ENCODE measurements around the gene SLC35E4. TPM values are rescaled to one million over a fixed set of nuclear protein-coding genes. Genes with fewer than 3 reads are reported as not detected.

Gene SLC35E4
- total and polyA plus RNA-seq, 9 of the 15 experiments (the other 6 are each of a cell fraction or from before 2014, with no cell fraction given) = 0.06 to 2.3 (median 0.86) TPM; not detected in 1

DNA sequence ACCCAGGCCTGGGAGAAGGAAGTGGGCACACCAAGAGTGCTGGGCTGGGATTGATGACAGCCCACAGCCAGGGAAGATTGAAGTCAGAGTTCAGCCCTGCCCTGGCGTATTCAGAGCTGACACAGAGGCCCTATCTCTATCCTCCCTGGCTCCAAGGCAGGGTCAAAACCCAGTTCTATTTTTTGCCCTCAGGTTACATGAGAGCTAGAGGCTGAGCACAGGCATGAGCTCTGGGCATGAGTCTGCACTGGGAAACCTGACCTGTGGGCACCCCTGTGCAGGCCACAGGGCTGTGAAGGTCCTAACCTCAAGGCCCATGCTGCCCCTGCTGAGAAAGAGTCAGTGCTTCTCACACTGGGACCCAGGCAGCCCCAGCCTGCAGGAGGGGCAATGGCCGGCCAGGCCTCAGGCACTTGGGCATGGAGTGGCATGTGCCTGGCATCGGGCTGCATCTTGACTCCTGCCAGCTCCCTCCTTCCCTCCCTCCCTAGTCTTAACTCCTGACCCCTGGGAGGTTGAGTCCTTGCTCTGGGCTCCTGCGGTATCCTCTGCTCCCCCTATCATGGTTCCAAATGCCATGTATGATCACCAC, 5.4 kb downstream of the SLC35E4 start:
- H3K9me3 ChIP-seq (replicated peaks; ENCODE audit: control insufficient read depth, insufficient read depth, low read depth, low read length) = no peaks in the 10 kb centered on the region
- DNase-seq (ENCODE audit: extremely low read depth in 1 of 4, low spot score in 3 of 4) (no peak), ATAC-seq (no peak), FAIRE-seq (no peak)
- no peaks in the 10 kb centered on the region for H3K36me3 ChIP-seq (ENCODE audit: control insufficient read depth, insufficient read depth, low read length)
- in situ Hi-C loops (cut with MboI) (no loop called here), intact Hi-C loops (cut with micrococcal nuclease) (no loop called here)
- H2AFZ ChIP-seq (ENCODE audit: low read depth, low read length) = no peak overlapping the region
- POLR2A ChIA-PET = interaction anchor here (1.1 kb wide), 1 partner anchor 26 kb away, joined by 3 read pairs; no protein-coding TSS in a partner anchor
- H3K9ac ChIP-seq (ENCODE audit: insufficient read depth in 1 of 2, low read depth in 2 of 2, low read length in 2 of 2) = no peak overlapping the region
- no peak overlapping the region for H3K4me3 ChIP-seq
- no peaks in the 10 kb centered on the region for H3K9me1 ChIP-seq (ENCODE audit: control insufficient read depth, insufficient read depth, low read length)
- H3K79me2 ChIP-seq (ENCODE audit: control insufficient read depth, insufficient read depth, low read length) = no peaks in the 10 kb centered on the region
- no peaks in the 10 kb centered on the region for H4K20me1 ChIP-seq (replicated peaks; ENCODE audit: control insufficient read depth, insufficient read depth, low read length)
- WGBS (ENCODE audit: insufficient coverage, low coverage, missing lambda C conversion rate) = 81% methylated on average over 4 of the region's 4 CpGs
- CTCF ChIA-PET (ENCODE audit: low intra/inter-chr PET ratio) = no interaction called here
- H3K27ac ChIP-seq (ENCODE audit: extremely low read depth, low read depth, low read length) = no peak overlapping the region
- H3K27me3 ChIP-seq (ENCODE audit: control insufficient read depth in 2 of 2, insufficient read depth in 2 of 2, low read length in 2 of 2) = no peaks in the 10 kb centered on the region
- H3K4me1 ChIP-seq (replicated peaks in 1 of 2; ENCODE audit: control insufficient read depth in 2 of 2, insufficient read depth in 2 of 2, low read length in 2 of 2) = peaks cover 8 to 25% of the 10 kb centered on the region in 2 experiments; a peak in 4 of 5 replicates
- H3K4me2 ChIP-seq (ENCODE audit: insufficient read depth, low read length) = no peak overlapping the region
- BruUV-seq (replicated peaks) = no TSS peak
- no peak for TF ChIP-seq DMBX1 (CRISPR knock-in tag; IDR thresholded peaks at IDR 0.05; ENCODE audit: borderline replicate concordance)
- no peak for TF ChIP-seq PHB (CRISPR knock-in tag; IDR thresholded peaks at IDR 0.05)
- TF ChIP-seq, protein P1, sequence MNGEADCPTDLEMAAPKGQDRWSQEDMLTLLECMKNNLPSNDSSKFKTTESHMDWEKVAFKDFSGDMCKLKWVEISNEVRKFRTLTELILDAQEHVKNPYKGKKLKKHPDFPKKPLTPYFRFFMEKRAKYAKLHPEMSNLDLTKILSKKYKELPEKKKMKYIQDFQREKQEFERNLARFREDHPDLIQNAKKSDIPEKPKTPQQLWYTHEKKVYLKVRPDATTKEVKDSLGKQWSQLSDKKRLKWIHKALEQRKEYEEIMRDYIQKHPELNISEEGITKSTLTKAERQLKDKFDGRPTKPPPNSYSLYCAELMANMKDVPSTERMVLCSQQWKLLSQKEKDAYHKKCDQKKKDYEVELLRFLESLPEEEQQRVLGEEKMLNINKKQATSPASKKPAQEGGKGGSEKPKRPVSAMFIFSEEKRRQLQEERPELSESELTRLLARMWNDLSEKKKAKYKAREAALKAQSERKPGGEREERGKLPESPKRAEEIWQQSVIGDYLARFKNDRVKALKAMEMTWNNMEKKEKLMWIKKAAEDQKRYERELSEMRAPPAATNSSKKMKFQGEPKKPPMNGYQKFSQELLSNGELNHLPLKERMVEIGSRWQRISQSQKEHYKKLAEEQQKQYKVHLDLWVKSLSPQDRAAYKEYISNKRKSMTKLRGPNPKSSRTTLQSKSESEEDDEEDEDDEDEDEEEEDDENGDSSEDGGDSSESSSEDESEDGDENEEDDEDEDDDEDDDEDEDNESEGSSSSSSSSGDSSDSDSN (IDR thresholded peaks at IDR 0.05; ENCODE audit: borderline replicate concordance in 1 of 2, low read depth in 2 of 2, low read length in 2 of 2) = no peak
- no peak for TF ChIP-seq NEUROD1 (IDR thresholded peaks at IDR 0.05; ENCODE audit: borderline replicate concordance, low read depth, low read length, partially characterized antibody)
- TF ChIP-seq ZZZ3 (IDR thresholded peaks at IDR 0.05) = no peak
- no peak for TF ChIP-seq ILF3 (IDR thresholded peaks at IDR 0.05; ENCODE audit: borderline replicate concordance)
- no peak for TF ChIP-seq RBM25 (IDR thresholded peaks at IDR 0.05; ENCODE audit: low read depth, low read length, severe bottlenecking)
- TF ChIP-seq ZNF121 (CRISPR knock-in tag; conservative IDR thresholded peaks at IDR 0.05) = no peak
- TF ChIP-seq, protein P2, sequence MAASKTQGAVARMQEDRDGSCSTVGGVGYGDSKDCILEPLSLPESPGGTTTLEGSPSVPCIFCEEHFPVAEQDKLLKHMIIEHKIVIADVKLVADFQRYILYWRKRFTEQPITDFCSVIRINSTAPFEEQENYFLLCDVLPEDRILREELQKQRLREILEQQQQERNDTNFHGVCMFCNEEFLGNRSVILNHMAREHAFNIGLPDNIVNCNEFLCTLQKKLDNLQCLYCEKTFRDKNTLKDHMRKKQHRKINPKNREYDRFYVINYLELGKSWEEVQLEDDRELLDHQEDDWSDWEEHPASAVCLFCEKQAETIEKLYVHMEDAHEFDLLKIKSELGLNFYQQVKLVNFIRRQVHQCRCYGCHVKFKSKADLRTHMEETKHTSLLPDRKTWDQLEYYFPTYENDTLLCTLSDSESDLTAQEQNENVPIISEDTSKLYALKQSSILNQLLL (CRISPR knock-in tag; IDR thresholded peaks at IDR 0.05; ENCODE audit: borderline replicate concordance) = no peak
- TF ChIP-seq, protein P3, sequence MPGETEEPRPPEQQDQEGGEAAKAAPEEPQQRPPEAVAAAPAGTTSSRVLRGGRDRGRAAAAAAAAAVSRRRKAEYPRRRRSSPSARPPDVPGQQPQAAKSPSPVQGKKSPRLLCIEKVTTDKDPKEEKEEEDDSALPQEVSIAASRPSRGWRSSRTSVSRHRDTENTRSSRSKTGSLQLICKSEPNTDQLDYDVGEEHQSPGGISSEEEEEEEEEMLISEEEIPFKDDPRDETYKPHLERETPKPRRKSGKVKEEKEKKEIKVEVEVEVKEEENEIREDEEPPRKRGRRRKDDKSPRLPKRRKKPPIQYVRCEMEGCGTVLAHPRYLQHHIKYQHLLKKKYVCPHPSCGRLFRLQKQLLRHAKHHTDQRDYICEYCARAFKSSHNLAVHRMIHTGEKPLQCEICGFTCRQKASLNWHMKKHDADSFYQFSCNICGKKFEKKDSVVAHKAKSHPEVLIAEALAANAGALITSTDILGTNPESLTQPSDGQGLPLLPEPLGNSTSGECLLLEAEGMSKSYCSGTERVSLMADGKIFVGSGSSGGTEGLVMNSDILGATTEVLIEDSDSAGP (CRISPR knock-in tag; IDR thresholded peaks at IDR 0.05) = no peak
- TF ChIP-seq, protein P4, sequence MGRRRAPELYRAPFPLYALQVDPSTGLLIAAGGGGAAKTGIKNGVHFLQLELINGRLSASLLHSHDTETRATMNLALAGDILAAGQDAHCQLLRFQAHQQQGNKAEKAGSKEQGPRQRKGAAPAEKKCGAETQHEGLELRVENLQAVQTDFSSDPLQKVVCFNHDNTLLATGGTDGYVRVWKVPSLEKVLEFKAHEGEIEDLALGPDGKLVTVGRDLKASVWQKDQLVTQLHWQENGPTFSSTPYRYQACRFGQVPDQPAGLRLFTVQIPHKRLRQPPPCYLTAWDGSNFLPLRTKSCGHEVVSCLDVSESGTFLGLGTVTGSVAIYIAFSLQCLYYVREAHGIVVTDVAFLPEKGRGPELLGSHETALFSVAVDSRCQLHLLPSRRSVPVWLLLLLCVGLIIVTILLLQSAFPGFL (CRISPR knock-in tag; IDR thresholded peaks at IDR 0.05) = no peak
- no peak for TF ChIP-seq LCOR (CRISPR knock-in tag; IDR thresholded peaks at IDR 0.05)
- no peak for TF ChIP-seq MYBL2 (IDR thresholded peaks at IDR 0.05; ENCODE audit: low read depth)
- no peak for TF ChIP-seq MYBL2 (CRISPR knock-in tag; IDR thresholded peaks at IDR 0.05; ENCODE audit: borderline replicate concordance)
- no peak for TF ChIP-seq ZNF282 (CRISPR knock-in tag; IDR thresholded peaks at IDR 0.05)
